Stimulated activated CD4-positive, alpha-beta T cell treated with anti-CD3 and anti-CD28 coated beads, Interleukin-2, amount 100 ng/mL, for 48 hours (primary cell): ENCODE results near the gene CUX1.
"Not testable (repeated sequence)": the region's sequence is repeated elsewhere in the genome, so short reads cannot be mapped to it uniquely, and the experiment has no call there.

Source experiments
- DNase-seq, 2 donors: peaks; one replicate each; pipeline ENCODE4 v3.0.0-alpha.2; 2020

Gene CUX1

DNA sequence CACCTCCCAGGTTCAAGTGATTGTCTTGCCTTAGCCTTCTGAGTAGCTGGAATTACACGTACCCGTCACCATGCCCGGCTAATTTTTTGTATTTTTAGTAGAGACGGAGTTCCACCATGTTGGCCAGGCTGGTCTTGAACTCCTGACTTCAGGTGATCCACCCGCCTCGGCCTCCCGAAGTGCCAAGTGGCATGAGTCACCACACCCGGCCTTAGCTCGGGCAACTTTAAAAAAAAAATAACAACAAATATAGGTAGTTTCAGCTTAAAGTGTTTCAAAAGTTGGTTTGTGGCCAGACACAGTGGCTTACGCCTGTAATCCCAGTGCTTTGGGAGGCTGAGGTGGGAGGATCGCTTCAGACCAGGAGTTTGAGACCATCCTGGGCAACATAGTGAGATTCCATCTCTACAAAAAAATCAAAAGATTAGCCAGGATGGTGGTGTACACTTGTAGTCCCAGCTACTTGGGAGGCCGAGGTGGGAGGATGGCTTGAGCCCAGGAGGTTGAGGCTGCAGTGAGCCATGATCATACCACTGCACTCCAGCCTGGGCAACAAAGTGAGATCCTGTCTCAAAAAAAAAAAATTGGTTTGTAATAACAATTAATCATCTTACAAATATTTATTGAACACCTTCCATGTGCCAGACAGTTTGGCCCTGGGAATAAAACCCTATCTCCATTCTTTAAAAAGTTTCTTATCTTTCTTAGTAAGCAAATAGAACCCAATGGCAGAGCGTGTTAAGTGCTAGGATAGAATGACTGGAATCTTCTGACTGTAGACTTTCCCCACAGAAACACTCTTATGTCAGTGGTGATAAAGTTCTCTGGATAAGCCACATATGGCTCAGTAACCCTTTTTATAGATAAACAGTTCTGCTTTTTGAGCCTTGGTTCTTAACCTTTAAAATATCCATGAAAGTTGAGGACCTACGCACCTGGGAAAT lies 104.4 kb downstream of the CUX1 start:
- not testable (repeated sequence) for DNase-seq

DNA sequence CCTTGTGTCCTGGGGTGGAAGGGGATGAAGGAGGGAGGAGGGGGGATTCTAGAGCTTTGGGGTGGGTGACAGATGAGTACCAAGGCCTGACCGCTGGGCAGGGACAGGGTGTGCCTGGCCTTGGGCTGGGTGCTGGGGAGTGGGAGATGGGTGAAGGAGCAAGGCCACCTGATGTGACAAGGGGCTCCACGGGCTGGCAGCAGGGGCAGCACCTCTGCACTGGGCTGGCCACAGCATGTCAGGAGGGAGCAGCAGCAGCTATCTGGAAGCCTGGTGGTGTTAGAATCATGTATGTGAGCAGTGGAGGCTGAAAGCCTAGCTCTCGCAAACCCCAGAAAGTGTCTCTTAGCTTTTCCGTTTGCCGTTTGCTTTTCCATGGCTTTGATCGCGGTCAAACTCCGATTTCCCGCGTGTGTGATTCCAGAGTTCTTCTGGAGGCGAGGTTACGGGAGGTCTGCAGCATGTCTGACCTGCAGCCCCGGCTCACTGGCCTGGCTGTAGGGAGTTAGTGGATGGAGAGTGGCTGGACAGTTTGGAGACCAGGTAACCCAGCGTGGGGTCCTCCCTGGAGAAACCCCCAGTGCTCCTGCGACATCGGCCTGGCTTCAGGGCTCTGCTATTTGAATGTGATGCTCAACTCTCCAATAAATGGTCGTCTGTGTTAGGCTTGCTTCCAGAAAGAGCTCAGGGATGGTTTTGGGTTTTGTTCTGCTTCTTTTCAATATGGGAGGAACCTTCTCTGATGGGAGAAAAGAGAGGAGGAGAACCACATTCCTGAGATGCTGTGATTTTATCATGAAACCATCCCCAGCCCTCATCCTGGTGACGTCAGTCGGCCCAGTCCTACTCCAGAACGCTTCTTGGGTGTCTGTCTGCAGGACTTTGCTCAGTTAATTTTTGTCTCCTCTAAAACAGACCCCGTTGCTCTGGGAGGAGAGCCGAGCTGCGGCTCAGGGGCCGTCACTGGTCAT lies 105.5 kb downstream of the CUX1 start:
- no peak for DNase-seq

DNA sequence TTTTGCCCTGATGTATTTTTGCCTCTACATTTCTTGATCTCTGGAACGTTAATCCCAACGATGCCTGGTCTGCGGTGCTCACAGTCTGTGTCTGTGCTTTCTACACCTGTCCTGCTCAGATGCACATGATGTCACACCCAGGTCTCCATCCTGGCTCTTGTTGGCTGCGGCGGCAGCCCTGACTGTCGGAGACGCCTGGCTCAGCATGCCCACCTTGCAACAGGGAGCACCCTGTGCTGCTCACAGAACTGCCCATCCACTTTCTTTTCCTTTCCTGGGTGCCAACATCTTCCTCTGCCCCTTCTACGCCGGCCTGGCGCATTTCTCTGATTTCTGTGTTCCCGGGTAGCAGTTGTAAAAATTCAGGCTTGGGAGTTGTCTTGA lies 106.2 kb downstream of the CUX1 start:
- no peak for DNase-seq

DNA sequence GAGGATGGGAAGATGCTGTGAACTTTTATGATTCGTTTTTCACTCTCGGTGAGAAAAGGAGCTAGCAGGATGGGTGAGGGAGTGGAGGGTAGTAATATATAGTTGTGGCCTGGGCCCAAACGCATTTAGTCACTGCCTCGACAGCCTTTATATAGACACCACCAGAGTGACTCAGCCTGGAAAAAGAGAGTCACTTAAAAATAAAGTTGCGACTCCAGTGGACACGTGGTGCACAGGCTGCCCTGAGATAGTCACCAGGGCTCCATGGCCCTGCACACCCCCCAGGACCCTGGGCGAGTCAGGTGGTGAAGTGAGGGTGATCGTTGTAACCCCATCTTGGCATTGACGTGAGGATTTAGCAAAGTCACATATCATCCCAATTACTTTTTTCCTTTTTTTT lies 106.7 kb downstream of the CUX1 start:
- peak; percentile 1 to 18 for DNase-seq

DNA sequence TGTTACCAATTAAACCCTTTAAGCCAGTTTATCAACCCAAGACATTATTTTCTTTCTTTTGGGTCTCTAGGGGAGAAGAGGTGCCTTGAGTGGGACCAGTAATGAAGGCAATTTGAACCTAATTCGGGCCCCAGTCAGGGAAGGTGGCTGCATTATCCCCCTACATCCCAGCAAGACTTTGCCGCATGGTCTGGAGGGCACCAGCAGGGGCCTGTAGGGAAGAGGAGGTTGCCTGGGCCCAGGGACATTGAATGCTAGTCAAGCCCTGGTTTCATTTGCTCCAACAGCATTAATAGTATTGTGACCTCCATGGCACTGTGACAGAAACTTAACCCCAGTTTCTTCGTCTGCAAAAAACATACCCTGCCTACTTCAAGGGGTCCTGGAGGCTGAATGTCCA lies 108.8 kb downstream of the CUX1 start:
- no peak for DNase-seq

DNA sequence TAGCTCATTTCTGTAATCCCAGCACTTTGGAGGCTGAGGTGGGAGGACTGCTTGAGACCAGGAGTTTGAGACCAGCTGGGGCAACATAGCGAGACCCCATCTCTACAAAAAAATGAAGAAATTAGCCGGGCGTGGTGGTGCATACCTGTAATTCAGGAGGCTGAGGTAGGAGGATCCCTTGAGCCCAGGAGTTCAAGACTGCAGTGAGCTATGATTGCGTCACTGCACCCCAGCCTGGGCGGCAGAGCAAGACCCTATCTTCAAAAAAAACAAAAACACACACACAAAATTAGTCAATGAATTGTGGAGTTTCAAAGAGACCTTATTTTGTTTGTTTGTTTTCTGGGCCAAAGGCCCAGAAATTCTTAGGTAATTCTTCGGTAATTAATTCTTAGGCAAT lies 110.0 kb downstream of the CUX1 start:
- no peak for DNase-seq

DNA sequence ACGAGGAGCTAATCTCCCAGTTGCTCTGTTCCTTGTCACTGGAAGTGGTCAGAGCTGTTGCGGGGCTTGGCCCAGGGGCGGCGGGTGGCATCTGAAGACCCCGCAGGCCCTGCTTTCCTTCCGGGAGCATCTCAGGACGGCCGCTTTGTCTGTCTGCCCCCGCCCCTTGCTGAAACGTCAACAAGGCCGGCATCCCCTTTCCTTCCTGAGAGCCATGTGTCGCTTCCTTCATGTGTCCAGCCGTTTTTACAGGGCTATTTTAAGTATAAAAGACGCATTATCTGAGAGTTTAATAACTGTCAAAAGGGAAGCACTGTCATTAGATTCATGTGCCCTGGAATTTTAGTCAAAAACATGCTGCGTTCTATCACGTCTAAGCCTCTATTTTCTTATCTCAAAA lies 110.4 kb downstream of the CUX1 start:
- DNase-seq, result no peak

DNA sequence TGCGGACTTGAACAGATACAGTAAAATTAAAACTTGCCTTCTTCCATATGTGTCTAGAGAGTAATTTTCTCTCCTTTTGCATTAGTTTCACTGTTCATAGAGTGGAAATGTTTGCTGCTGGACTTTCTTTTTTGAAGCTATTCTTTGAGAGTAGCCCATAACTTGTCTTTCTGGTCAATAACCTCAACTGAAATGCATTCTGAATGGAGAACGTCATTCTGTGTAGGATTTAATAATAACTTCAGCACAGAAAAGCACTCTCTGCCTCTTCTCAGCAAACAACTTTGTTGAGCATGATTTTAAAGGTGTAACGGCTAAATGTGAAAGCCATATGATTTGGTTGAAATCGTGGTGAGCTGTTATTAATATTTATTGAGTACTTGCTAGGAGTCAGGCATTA lies 111.8 kb downstream of the CUX1 start:
- DNase-seq, result no peak

DNA sequence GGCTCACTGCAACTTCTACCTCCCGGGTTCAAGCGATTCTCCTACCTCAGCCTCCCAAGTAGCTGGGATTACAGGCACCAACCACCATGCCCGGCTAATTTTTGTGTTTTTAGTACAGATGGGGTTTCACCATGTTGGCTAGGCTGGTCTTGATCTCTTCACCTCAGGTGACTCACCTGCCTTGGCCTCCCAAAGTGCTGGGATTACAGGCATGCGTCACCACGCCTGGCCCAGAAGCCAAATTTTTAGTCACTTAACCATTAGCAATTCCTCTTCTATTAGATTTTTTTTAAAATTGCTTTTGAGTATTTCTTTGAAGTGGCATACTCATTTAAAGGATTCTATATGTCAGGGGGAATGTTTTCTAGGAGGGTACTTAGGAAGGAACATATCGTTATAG lies 112.5 kb downstream of the CUX1 start:
- DNase-seq, result not testable (repeated sequence)

DNA sequence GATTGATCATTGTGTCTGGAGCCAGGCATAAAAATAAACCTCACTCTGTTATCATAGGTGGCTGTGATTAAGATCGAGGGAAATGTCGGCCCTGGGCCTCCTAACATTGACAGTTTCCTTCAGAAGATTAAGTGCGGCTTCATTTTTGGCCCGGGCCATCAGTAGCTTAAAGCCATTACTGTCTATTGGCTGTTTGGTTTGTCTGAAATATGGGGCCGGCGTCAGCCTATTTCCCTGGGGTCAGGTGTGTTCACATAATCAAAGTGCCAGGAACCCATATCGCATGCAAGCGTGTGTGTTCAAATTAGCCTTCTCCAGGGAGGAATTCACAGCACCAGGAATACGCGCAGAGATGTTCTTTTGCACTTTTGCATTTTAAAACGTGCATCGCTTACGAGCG lies 114.7 kb downstream of the CUX1 start:
- DNase-seq, result no peak

DNA sequence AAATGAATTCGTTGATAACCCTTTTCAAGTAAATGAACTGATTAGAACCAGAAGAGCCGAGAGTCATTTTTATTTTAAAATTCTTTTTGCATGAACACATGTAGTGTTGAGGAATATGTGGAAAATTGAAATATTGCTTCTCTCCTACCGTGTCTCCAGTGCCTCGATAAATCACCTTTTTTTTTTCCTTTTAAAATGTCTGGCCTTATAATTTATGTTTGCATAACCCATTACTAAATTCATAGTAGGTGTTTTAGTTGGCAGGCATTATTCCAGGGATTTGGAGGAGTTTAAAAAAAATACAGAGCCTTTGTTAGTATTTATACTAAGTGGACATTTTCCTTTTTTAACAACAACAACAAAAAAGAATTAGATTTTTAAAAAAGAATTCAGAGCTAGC lies 115.6 kb downstream of the CUX1 start:
- DNase-seq, result no peak

DNA sequence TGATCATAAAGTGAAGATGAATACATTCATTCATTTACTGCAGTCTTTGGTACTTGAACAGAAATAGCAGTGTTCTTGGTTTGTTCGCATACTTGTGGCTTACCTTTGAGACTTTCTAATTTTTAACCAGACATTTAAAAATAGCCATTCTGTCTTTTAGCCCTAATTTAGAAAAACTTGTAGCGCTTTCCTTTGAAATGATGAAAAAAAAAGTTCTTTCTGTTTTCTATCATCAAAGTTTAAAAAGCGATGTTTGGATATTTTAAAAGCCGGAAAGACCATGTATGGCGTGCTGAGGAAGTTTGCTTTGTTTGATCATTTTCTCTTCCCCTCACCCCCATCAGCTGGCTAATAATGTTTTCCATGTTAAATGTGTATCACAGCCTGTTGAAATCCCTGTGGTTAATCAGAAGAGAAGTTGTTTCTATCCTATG lies 116.3 kb downstream of the CUX1 start:
- no peak for DNase-seq

DNA sequence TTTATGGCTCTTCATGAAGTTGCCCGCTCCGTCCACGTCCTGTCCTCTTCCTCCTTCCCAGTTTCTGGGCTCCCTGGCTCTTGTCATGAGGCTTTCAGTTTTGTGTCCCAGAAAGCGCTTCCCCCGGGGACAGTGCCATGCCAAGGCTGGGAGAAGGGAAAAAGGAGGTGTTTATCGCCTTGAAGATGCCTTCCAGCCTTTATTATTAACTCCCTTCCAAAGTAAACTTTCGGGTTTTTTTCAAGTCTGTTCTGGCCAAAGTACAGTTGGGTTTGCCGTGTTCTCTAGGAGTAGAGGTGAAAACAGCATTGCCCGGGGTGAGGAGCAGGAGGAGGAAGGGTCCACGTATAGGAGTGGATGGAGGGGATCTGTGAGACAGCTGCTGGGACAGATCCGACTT lies 117.2 kb downstream of the CUX1 start:
- DNase-seq, result no peak

DNA sequence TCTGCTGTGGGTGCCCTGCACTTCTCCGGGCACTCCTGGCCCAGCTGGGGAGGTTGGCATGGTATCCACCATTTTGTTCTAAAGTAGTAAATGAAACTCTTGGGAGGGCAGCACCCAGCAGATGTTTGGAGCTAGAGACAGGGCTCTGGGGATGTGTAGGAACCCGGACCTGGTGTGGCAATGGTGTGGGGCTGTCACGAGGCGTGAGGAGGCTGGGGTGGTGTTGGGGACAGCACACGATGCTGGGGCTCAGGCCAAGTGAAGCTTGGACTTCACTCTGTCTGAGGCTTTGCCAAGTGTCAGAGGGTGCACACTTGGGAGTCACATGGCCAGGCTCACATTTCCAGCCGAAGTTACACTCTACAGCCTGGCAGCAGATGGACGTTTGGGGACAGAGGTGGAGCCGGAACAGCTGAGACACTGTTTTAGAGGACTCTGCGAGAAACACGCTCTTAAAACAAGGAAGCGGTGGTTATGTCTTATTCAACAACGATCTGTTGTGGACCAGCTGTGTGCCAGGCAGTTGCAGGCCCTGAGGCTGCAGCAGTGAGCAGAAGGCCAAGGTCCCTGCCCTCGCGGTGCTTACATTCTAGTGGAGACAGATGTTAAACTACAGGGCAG lies 118.2 kb downstream of the CUX1 start:
- DNase-seq, result no peak

DNA sequence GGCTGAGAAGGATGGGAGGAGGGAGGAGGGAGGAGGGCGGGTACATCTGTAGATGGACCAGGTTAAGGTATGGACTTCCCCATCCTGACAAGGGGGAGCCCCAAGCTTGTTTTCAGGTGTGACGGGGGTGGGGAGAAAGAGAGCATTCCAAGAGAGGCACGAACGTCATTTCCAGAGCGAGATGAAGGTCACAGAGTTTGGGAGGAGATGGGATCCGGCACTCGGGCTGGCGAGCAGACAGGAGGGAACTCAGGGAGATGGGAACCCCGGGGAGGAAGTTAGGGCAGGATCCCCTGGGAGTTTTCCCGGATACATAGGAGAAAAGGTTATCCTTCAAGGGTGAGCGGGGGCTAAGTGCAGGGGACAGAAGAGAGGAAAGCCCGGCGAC lies 118.8 kb downstream of the CUX1 start:
- DNase-seq, result no peak

DNA sequence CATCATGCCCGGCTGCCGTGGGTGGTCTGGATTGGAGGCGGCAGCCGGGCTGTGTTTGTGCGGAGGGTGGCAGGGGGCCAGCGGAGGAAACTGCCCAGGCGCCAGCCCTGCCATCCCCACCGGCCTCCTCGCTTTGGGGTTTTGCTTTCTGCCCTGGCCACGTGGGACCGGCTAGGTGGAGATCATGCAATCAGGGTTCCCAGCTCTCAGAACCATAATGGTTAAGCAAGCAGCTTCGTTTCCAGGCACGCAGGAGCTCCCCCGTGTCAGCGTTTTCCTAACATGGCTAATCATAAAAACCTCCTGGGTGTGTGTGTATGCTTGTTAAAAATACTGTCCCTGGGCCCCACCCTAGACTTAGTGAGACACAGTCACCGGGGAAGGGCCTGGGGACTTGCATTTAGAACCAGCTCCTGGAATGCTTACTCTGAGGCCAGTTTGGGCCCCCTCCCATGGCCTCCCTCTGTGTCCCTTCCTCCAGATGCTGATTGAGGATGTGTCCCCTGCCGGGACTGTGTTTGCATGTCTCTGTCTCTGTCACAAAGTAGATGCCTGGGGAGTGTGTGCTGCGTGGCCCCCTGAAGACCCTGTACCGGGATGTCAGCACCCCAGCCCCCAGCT lies 119.3 kb downstream of the CUX1 start:
- no peak for DNase-seq

DNA sequence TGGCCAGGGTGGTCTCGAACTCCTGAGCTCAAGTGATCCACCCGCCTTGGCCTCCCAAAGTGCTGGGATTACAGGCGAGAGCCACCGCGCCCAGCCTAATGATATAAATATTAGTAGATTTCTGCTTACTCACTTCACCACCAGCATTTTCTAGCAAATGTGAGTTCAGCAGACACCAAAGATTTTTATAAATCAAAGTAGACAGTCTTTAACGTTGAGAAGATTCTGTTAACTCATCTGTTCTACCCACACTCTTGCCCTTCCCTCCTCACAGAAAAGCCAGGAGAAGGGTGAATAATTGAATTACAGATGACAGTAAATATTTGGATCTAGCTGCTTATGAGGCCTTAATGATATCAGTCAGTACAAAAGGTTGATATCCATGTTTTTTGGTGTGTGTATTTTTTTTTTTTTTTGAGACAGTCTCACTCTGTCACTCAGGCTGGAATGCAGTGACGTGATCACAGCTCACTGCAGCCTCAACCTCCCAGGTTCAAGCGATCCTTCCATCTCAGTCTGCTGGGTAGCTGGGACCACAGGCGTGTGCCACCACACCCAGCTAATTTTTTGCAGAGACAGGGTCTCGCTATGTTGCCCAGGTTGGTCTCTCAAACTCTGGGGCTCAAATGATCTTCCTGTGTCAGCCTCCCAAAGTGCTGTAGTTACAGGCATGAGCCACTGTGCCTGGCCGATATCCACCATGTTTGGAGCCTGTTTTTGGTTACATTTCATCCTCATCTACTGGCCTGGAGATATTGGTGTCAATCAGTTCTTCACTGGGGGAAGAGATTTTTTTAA lies 120.5 kb downstream of the CUX1 start:
- DNase-seq, result no peak

DNA sequence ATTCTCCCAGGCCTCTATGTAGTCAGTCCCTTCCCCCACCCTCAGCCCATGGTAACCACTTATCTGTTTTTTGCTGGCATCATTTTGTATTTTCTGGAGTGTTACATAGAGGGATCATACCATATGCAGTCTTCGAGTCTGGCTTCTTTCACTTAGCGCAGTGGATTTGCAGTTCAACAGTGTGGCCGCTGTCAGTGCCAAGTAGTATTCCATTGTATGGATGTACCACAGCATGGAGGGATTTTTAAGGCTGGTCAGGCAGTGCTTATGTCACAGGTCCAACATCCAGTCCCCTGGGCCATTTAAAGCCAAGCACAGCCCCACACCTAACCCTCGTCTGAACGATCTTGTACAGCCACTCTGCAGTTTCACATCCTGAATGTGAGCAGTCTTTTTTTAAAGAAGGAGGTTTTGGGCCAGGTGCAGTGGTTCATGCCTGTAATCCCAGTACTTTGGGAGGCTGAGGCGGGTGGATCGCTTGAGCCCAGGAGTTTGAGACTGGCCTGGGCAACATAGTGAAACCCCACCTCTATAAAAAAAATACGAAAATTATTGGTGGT lies 121.8 kb downstream of the CUX1 start:
- DNase-seq, result no peak

DNA sequence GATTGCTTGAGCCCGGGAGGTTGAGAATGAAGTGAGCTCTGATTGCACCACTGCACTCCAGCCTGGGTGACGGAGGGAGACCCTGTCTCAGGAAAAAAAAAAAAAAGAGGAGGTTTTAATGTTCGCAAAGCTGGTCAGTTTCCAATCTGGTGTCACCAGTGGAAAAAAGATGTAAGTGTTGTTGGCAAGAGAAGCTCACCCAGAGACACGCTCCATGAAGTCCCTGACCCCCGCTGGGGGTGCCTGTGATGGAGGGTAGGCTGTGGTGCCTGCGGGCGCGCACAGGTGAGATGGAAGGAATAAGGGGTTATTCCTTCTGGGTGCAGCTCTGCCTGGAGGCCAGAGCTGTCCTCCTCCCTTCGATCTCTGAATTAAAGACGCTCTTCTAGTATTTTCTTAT lies 122.7 kb downstream of the CUX1 start:
- DNase-seq, result no peak

DNA sequence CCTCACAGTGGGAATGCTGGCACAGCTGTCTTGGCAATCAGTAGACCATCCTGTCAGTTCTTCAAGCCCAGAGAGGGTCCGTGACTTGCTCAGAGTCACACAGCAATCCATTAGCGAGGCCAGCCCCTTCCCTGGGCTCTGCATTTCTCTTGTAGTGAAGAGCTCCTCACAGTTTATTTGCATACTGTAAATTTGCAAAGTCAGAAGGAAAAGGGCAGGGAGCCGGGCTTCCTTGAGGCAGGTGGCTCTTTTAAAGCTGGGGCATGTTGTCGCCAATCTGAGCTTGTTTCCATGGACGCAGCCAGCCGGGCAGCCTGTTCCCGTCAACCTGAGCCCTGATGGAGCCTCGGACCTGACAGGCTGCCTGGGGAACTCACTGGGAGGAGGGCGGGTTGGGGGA lies 123.4 kb downstream of the CUX1 start:
- no peak for DNase-seq
